NT2/D1 (cell line): ENCODE results near the gene COL9A1.

Experiments
- SUZ12 ChIP-seq: IDR thresholded peaks from 2 replicates; pipeline ENCODE4 v1.6.1; 2011; ENCODE audit not compliant: insufficient read length, insufficient read depth; ENCODE audit errors: extremely low read depth
- YY1 ChIP-seq: IDR thresholded peaks from 2 replicates; pipeline ENCODE4 v1.6.1; 2011; ENCODE audit not compliant: insufficient read length, insufficient read depth
- ZNF274 ChIP-seq: IDR thresholded peaks from 2 replicates; pipeline ENCODE4 v1.6.1; 2011; ENCODE audit warnings: mild to moderate bottlenecking, low read depth, low read length

DNA sequence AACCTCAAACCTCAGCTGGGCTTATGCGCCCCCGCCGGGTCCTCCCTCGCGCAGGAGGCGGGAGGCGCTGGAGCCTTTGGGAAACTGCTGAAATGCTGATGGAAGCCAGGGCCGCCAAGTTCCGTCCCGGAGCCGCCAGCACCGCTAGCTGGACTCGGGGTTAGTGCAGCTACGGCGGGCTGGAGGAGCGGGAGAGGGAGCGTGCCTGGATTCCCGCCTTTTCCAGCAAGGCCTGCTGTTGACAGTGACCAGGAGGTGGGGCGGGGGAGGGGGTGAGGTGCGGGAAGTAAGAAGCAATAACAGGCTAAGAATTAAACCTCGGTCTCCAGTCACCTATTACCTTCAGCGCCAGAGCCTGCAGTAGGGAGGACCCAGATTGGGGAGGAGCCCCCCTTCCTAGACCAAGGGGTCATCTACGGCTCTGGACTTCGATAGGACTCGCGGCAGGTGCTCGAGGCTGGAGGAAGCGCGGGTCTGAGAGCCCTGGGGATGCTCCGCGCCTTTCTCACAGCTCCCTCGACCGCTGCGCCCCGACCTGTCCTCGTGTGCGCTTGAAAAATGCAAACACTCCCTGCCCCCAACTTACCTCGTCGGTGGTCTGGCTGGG lies 20.5 kb downstream of the COL9A1 start:
- TF ChIP-seq ZNF274 (no peak), YY1 (no peak), SUZ12 (no peak)
